Stimulated activated CD8-positive, alpha-beta memory T cell treated with anti-CD3 and anti-CD28 coated beads, Interleukin-12 subunit alpha, Interleukin-12 subunit beta, amount 100 ng/mL, for 4 hours (primary cell): Measurements from ENCODE around the gene SAPCD2.

Experiments used
- DNase-seq: peaks from one replicate; pipeline ENCODE4 v3.0.0-alpha.2; 2020; ENCODE audit warnings: low read depth

The SAPCD2 gene

DNA sequence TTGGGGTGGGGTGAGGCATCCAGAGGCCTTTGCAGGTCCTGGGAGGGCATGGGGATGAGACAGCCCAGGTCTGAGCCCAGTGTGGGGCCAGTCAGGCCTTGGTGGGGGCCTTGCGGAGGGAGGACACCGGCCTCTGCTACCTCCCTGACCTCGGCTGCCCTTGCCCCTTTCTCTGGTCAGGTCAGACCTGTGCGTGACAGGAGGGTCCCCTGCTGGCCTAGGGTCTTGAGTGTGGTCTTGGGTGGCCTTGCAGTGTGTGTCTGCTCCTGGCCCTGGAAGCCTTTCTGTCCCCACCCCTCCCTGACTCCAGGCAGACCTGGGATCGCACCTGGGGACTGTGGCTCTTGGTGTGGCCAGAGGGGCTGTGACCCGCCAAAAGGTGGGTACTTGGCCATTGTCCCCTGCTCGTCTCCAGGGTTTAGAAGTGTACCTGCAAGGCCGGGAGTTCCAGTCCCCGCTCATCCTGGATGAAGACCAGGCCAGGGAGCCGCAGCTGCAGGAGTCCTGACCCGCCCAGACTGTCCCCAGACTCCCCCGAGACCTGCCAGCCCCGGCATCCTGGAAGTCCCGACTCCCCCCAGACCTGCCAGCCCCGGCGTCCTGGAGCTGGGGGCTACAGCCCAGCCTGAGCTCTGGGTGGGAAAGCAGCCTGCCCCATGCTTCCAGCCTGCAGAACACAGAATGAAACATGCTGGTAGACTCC, 12.0 kb upstream of the SAPCD2 start:
- DNase-seq: no peak

DNA sequence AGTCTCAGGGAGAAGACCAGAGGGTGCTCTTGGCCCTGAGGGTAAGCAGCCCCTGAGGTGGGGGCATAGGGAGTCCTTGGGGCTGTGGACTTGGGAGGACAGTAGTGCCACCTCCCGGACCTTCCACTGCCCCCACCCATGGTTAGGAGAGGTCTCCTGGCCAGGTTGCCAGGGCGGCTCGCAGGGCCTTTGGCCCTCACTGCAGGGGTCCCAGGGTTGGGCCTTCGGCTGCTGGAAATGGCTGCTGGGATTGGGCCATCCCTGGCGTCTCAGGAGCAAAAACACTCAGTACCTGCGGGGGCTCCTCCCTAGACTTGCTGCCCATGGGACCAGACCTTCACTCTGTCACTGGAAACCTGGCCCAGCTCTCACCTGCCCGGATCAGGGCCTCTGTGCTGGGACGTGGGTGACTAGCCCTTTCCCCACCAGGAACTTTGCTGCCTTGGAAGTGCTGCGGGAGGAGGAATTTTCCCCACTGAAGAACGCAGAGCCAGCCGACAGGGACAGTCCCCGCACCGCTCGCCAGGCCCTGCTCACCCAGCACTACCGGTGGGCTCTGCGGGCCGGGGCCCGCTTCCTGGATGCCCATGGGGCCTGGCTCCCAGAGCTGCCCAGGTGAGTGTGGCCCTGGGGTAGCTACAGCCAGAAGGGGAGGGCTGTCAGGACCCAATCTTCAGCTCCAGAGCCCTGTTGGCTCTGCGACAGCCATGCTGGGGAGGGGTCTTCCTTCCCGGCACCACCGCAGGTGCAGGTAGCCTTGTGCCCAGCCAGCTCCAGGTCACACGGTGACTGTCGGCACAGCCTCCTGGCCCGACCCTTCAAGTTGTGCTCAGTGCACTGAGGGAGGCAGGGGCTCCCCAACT, 10.1 kb upstream of the SAPCD2 start:
- no peak for DNase-seq

DNA sequence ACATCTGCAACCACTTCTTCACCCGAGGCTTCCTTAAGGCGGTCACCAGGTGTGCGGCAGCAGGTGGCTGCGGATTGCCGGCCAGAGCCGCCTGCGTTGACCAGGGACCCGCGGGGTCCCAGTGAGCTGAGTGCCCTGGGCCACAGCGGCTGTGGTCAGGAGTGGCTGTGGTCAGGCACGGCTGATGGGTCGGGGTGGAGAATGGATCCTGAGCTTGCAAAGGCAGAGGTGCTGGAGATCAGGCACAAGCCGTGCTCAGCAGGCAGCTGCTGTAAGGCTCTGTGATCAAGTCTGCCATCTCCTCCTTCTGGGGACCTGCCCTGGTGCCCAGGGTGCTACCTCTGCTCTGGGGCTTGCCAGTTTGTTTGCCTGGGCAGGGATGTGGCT, 9.0 kb upstream of the SAPCD2 start:
- no peak for DNase-seq

DNA sequence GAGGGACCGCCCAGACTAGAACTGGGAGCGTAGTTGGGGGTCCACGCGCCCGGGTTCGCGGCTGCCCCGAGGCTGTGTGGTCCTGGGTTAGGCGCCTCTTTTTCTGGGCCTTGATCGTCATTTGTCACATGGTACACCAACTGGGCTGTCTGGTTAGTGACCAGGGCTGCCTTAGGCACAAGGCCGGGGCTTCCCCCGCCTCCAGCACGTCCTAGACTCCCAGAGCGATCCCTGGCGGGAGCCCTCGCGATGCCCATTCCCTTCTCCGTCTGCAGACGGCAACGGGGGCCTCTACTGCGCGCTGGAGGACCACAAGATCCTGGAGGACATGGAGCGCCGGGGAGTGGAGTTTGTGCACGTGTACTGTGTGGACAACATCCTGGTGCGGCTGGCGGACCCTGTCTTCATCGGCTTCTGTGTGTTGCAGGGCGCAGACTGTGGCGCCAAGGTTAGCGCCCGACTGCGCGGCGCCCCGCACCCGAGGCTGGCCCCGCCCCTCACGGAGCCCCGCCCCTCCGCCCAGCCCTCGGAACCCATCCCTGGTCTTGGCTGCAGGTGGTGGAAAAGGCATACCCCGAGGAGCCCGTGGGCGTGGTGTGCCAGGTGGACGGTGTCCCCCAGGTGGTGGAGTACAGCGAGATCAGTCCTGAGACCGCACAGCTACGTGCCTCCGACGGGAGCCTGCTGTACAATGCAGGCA, 8.5 kb upstream of the SAPCD2 start:
- DNase-seq: no peak

DNA sequence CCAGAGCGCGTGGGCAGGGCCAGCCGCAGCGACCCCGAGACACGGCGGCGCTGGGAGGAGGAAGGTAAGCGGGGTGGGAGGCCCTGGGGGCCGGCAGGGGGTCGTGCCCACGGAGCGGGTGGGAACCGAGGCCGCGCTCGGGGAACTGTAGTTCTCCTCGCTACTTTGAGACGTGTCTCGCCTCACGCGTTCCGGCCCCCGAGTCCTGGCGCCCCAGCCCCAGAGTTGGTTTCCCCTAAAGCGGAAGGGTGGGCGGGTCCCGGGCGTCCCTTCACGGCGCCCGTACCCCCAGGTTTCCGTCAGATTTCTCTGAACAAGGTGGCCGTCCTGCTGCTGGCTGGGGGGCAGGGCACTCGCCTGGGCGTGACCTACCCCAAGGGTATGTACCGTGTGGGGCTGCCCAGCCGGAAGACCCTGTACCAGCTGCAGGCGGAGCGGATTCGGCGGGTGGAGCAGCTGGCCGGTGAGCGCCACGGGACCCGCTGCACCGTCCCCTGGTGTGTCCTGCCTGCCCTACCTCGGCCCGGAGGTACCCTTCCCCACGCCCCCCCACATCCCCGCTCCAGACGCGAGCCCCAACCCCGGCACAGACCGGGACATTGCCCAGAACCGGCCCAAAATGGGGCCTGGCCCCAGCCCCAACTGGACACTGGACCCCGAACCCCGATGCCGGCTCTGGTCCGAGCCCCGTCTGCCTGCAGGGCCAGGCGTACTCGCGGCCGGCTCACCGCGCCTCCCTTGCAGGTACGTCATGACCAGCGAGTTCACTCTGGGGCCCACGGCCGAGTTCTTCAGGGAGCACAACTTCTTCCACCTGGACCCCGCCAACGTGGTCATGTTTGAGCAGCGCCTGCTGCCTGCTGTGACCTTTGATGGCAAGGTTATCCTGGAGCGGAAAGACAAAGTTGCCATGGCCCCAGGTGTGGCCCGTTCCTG, 7.7 kb upstream of the SAPCD2 start:
- no peak for DNase-seq

DNA sequence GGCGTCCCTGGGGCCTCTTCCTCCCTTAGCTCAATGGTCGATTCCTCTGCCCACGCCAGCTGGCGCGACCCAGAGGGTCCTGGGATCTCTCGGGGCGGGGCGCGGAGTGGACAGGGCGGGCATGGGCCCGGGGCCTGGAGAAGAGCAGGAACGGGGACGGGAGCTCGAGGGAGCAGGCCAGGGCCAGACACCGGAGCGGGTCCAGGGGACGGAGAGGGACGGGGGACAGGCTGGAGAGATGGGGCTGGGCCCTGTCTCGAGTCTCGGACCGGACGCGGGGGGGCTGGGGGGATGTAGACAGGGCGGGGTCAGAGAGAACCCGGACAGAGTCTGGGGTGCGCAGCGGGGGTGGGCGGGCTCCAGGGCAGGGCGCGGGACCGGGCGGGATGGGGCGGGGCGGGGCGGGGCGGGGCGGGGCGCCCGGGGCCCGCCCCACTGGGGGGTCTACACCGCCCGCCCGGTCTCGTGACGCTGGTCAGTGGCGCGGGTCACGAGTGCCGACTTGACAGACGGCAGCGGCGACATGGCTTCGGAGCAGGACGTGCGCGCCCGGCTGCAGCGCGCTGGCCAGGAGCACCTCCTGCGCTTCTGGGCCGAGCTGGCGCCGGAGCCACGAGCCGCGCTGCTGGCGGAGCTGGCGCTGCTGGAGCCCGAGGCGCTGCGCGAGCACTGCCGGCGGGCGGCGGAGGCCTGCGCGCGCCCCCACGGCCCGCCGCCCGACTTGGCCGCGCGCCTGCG, 6.8 kb upstream of the SAPCD2 start, which contains the start of gene UAP1L1:
TSS of gene UAP1L1 (plus strand) at position 508 of the 738 bp plus-strand sequence. CDS start at position 524, 16 bp downstream.
- peak; percentile 37 for DNase-seq

DNA sequence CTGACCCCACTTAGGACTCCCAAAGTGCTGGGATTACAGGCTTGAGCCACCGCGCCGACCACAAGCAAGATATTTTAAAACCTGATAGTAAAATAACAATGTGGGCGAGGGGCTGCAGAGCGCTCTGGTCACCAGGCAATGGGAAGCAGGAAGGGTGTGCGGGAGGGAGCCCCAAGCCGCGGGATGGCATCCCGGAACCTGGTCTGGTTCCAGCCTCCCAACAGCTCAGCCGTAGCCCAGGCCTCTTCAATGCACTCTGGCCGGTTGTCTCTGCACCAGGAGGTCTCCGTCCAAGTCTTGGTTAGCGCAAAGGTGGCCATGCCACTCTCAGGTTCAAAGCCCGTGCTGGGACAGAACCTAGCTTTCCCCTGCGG, 6.3 kb upstream of the SAPCD2 start:
- no peak for DNase-seq

DNA sequence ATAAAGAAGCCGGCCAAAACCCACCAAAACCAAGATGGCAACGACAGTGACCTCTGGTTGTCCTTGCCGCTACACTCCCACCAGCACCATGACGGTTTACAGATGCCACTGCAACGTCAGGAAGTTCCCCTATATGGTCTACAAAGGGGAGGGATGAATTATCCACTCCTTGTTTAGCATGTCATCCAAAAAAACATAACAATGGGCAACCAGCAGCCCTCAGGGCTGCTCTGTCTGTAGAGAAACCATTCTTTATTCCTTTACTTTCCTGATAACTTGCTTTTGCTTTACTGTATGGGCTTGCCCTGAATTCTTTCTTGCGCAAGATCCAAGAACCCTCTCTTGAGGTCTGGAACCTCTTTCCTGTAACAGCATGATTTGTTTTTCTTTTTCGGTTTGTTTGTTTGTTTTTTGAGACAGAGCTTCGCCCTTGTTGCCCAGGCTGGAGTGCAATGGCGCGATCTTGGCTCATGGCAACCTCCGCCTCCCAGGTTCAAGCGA, 5.0 kb upstream of the SAPCD2 start:
- DNase-seq: no peak

DNA sequence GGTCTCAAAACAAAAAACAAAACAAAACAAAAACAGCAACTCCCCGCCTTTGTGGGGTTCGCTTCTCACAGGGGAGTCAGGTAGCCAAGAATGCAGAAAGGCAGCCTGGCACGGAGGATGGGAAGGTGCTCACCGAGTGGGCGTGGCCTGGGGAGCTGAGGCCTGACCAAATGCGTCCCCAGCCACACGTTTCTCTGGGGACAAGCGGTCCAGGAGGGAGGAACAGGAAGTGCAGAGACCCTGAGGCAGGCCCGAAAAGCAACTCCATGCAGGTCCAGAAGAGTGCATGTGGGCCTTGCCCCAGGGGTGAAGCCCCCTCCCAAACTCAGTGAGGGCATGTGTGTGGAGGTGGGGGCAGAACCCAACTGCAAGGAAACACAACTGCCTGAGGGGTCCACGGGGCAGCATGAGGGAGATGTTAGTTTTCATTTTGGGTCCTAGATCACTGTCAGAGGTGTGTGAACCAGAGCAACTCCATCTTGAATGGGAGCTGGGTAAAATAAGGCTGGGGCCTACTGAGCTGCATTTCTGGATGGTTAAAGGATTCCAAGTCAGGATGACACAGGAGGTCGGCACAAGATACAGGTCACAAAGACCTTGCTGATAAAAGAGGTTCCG, 4.4 kb upstream of the SAPCD2 start:
- DNase-seq: no peak

DNA sequence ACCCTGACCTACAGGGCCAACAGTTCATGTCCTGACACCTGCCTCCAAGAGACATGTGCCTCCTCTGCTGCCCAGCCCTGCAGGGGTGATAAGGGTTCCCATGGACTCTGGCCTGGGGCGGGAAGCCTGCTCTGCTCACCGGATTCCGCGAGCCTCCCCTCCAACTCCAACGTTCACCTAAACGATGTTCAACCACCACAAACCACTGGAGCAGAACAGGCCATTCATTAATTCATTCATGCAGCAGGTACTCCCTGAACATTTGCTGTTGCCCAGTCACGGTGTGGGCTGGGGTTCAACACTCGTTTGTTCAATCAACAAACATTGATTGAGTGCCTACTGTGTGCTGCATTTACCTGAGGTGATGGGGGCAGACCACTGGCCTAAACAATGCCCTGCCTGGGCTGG, 3.6 kb upstream of the SAPCD2 start:
- no peak for DNase-seq

DNA sequence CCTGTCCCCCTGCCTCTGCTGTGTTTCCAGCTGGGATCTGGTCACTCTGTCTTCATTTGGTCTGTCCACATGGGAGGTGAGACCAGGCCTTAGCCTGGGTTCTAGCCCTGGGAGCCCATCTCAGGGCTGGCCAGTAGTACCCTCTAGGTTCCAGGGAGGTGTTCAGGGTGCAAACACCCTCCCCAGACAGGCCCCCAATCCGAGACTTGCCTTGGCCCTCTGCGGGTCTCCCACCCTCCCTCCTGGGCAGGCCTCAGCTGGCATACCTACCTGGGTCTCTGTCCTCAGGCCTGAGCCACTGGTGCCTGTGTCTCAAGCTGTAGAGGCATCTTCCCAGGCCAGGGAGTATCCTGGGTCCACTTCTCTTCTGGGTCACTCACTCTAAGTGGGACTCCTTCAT, 925 bp upstream of the SAPCD2 start:
- no peak for DNase-seq

DNA sequence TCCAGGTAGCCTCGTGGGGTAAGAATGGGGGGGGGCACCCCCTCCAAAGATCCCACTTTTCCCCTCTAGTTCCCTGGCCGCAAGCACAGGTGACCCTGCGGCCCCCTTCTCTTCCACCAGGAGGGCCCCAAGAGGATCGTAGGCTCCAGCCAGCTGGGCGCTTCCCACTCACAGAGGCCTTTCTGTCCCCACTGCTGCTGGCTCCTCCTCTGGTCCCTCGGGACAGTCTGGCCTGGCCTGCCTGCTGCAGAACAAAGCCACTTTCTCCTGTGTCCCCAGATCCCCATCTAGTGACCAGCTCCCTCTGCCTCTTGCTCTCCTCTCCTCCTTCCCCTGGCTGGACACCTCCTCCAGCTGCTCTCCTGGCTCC, 534 bp upstream of the SAPCD2 start:
- DNase-seq: no peak

DNA sequence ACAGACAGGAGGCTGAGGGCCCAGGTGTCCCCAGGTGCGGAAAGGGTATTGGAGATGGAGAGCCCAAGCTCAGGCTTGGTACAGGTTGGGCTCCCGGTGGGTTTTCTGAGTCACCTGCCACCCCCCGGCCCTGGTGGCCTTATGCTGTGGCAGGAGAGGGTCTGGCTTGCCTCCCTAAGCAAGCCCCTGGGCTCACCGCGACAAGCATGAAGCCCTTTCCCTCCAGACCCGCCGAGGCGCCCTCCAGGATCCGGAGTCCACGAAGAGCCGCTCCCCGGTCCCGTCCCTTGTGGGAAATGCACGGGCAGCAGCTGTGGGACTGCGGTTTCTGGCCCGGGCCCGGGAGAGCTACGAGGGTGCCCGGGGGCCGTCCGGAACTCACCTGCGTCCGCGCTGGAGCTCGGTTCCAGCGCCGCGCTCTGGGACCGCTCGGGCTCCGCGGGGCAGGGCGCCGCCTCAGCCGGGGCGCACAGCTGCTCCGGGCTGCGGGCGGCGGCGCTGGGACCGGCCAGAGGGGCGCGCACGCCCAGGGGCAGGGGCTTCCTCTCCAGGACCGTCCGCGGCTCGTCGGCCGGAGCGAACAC, 757 bp downstream of the SAPCD2 start:
- DNase-seq: no peak

DNA sequence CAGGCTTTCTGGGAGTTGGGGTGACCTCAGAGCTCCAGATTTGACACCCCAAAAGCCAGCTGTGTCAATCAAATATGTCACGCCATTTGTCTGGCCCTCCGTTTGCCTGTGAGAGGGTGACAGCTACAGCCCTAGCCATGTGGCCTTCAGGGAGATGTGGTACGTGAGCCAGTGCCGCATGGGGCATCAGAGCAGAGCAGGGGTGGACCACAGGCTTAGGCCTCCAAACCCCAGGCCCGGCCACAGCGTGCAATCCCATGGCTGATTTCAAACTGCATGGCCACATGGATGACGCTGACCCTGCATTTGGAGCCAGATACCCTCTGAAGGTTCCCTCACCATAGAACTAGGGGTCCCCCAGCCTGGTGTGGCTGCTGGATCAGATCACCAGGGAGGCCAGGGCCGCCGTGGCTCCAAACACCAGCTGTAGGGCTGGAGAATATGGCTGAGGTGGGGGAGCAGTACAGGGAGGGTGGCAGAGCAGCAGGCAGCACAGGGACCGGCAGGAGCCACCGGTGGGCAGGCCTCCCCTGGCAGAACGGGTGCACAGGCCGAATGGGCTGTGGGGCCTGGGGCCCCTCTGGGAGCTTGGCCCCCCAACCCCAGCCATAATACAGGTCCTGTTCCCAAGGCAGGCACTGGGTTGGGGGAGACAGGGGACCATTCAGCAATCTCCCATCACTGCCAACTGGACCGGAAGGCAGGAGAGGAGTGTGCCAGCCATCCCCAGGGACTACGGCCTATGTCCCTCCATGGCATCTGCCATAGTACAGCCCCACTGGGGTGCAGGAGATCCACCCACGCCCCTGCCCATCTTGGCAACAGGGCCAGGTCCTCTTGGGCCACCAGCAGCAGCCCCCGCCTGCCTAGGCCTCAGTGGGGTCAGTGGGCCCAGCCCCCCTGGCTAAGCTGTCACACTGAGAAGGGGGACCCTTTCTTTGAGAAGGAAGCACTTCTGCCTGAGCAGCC, 1.5 kb downstream of the SAPCD2 start:
- DNase-seq: no peak

DNA sequence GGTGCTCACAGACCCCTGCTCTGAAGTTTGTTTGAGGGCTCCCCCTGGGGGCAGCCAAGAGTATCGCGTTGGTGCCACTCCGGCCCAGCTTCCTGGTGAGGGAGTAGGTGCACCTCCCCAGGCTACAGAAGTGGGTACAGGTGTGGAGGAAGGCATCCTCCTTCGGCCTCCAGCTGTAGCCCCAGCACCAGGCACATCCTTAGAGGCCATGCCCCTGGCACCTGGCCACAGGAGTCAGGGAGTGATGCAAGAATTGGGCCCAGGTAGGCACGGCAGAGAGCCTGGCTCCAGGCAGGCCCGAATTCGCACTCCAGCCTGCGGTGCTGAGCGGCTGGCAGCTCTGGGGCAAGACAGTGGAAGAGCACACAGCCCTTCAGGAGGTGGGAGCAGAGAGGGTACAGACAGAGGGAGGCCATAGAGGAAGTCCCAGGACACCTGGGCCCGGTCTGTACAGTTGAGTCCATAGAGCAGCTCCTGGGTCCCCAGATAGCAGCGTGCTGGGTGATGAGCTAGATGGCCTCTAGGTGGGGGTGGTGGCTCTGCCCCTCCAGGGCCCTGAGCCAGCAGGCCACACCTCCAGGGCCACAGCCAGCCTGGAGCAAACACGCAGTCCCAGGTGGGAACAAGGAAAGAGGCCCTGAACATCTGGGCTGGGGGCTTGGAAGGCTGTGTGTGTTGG, 2.4 kb downstream of the SAPCD2 start:
- peak; percentile 70 for DNase-seq

DNA sequence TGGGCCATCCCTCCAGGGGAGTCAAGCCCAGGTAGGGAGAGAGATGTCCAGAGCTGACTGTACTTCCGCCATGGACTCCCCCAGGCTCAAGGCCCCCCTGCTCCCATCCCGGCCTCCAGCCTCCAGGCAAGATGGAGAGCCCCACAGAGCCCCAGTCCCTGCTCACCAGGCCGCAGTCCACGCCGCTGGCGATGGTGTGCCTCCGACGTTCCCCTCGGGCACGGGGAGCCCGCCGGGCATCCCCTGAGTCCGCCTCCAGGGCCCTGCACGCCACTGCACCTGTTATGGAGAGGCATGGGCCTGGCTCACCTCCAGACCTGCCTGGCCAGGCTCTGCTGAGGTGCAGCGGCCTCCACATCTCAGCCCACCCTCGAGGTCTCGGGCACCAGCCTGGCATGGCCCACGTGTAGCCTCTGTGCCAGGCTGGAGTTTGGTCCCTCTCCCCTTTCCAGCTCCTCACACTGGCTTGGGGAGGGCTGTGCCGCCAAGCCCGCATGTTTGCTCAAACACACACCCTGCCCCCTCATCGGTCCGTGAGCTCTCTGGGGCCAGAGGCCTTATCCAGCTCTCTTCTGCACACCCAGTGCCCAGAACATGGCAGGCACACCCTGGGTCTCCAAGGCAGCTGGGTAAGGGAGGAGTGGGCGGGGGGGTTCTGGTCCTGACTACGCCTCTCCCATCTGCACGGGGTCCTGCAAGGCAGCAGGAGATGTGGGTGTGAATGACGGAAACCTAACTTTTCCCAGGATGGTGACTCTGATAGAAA, 4.1 kb downstream of the SAPCD2 start:
- DNase-seq: no peak

DNA sequence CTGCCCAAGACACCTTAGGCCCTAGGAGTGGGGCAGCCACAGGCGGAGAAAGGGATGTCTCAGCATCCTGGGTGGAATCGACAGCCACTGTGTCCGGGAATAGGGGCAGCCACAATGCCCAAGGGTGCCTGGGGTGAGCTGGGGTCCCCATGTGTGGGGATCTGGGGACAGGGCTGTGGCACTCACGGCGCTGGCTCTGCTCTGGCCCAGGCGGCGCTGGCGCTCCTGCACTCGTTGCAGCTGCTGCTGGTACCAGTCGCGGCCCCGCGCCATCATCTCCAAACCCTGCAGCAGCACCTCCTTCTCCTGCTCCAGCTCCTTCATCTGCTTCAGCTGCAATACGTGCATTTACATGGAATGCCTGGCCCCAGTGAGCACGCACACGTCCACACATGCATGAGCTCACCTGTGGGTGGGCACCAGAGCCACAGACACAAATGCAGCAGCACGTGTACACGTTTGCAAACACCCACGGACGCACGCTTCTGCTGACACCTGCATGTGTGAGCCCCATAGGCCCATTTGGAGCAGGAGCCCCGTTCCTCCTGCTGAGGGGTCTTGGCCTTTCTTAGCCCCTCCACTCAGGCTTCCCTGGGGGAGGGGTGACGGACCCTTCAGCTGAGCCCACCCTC, 4.9 kb downstream of the SAPCD2 start:
- no peak for DNase-seq
